Left forelimb (tissue), 1 donor: ENCODE data around the gene GBE1.
"Not testable (repeated sequence)": the region's sequence is repeated elsewhere in the genome, so short reads cannot be mapped to it uniquely, and the experiment has no call there.

Experiments
- DNase-seq: peaks from one replicate; pipeline ENCODE4 v3.0.0-alpha.2; 2018; ENCODE audit warnings: low spot score

Gene GBE1

GRCh38 chr3:81531263-81531662 is 230.2 kb downstream of the GBE1 start:
- DNase-seq = no peak

- DNase-seq = no peak
Measured at GRCh38 chr3:81530180-81530939, 231.1 kb downstream of the GBE1 start.

GRCh38 chr3:81521855-81522254 is 239.6 kb downstream of the GBE1 start:
- DNase-seq = no peak

GRCh38 chr3:81518945-81519344 is 242.5 kb downstream of the GBE1 start:
- no peak for DNase-seq

GRCh38 chr3:81516042-81516441 is 245.4 kb downstream of the GBE1 start:
- DNase-seq = no peak

GRCh38 chr3:81513591-81513990 is 247.9 kb downstream of the GBE1 start:
- no peak for DNase-seq

- no peak for DNase-seq
Measured at GRCh38 chr3:81503026-81503425, 258.4 kb downstream of the GBE1 start.

GRCh38 chr3:81502236-81502635 is 259.2 kb downstream of the GBE1 start:
- no peak for DNase-seq

- DNase-seq = no peak
Measured at GRCh38 chr3:81500039-81500438, 261.4 kb downstream of the GBE1 start.

- DNase-seq = no peak
Measured at GRCh38 chr3:81497572-81498251, 263.7 kb downstream of the GBE1 start.

- DNase-seq = no peak
Measured at GRCh38 chr3:81496407-81497104, 264.9 kb downstream of the GBE1 start.

GRCh38 chr3:81492471-81492870 is 269.0 kb downstream of the GBE1 start:
- not testable (repeated sequence) for DNase-seq

- no peak for DNase-seq
Measured at GRCh38 chr3:81492040-81492439, 269.4 kb downstream of the GBE1 start.

GRCh38 chr3:81490541-81491288 is 270.7 kb downstream of the GBE1 start:
- DNase-seq = no peak

- no peak for DNase-seq
Measured at GRCh38 chr3:81485444-81485865, 276.0 kb downstream of the GBE1 start.

- no peak for DNase-seq
Measured at GRCh38 chr3:81484520-81484919, 276.9 kb downstream of the GBE1 start.

GRCh38 chr3:81483046-81483445 is 278.4 kb downstream of the GBE1 start:
- no peak for DNase-seq

GRCh38 chr3:81477740-81478139 is 283.7 kb downstream of the GBE1 start:
- DNase-seq = no peak

- DNase-seq = no peak
Measured at GRCh38 chr3:81476692-81477091, 284.8 kb downstream of the GBE1 start.

GRCh38 chr3:81472600-81473362 is 288.7 kb downstream of the GBE1 start:
- DNase-seq = no peak

GRCh38 chr3:81470524-81471278 is 290.7 kb downstream of the GBE1 start:
- DNase-seq = no peak
